ENCODE results near the gene NCEH1.
"Not testable (repeated sequence)": the region's sequence is repeated elsewhere in the genome, so short reads cannot be mapped to it uniquely, and the experiment has no call there.

NCEH1 gene

GRCh38 chr3:172710664-172711453 is at the start of gene NCEH1:
NCEH1 (minus strand) TSS chr3:172711067; CDS start chr3:172710984, 83 bp downstream.
- DNase-seq = peak; percentile 98

- not testable (repeated sequence) for DNase-seq
Observed at GRCh38 chr3:172760416-172760815, 49.5 kb upstream of the NCEH1 start.

- DNase-seq = no peak
Observed at GRCh38 chr3:172753125-172753524, 42.3 kb upstream of the NCEH1 start.

GRCh38 chr3:172752651-172753050 is 41.8 kb upstream of the NCEH1 start:
- no peak for DNase-seq

GRCh38 chr3:172751175-172751704 is 40.4 kb upstream of the NCEH1 start:
- DNase-seq = peak; percentile 67

GRCh38 chr3:172750368-172751174 is 39.7 kb upstream of the NCEH1 start, which contains the start of gene ECT2:
ECT2 (plus strand) TSS chr3:172750726; CDS start chr3:172754531, 3,805 bp downstream.
- peak; percentile 100 for DNase-seq

- no peak for DNase-seq
Observed at GRCh38 chr3:172750069-172750367, 39.2 kb upstream of the NCEH1 start.

- no peak for DNase-seq
Observed at GRCh38 chr3:172749230-172749965, 38.5 kb upstream of the NCEH1 start.

GRCh38 chr3:172746475-172746874 is 35.6 kb upstream of the NCEH1 start:
- DNase-seq = no peak

- no peak for DNase-seq
Observed at GRCh38 chr3:172739462-172739861, 28.6 kb upstream of the NCEH1 start.

- no peak for DNase-seq
Observed at GRCh38 chr3:172735014-172735413, 24.1 kb upstream of the NCEH1 start.

GRCh38 chr3:172726380-172726779 is 15.5 kb upstream of the NCEH1 start:
- no peak for DNase-seq

GRCh38 chr3:172722536-172723040 is 11.7 kb upstream of the NCEH1 start:
- DNase-seq = not testable (repeated sequence)

GRCh38 chr3:172717493-172718088 is 6.7 kb upstream of the NCEH1 start:
- peak; percentile 45 for DNase-seq

GRCh38 chr3:172716476-172716875 is 5.6 kb upstream of the NCEH1 start:
- no peak for DNase-seq

GRCh38 chr3:172713316-172713715 is 2.4 kb upstream of the NCEH1 start:
- no peak for DNase-seq

GRCh38 chr3:172711454-172711795 is 558 bp upstream of the NCEH1 start:
- peak; percentile 49 for DNase-seq

- peak; percentile 31 for DNase-seq
Observed at GRCh38 chr3:172709774-172710663, 848 bp downstream of the NCEH1 start.

GRCh38 chr3:172708921-172709773 is 1.7 kb downstream of the NCEH1 start:
- DNase-seq = no peak

- DNase-seq = no peak
Observed at GRCh38 chr3:172707967-172708366, 2.9 kb downstream of the NCEH1 start.

- no peak for DNase-seq
Observed at GRCh38 chr3:172707030-172707429, 3.8 kb downstream of the NCEH1 start.

Data from RPMI8226 (cell line).